GM12892 (cell line): ENCODE data around the gene SOX15.

Experiments used
- POLR2A ChIP-seq: IDR thresholded peaks from 2 replicates; pipeline ENCODE4 v1.6.1; 2011; ENCODE audit warnings: low read depth, low read length, control low read depth
- TAF1 ChIP-seq: IDR thresholded peaks from 2 replicates; pipeline ENCODE4 v1.6.1; 2011; ENCODE audit warnings: low read depth, mild to moderate bottlenecking, control low read depth, low read length, borderline replicate concordance

- no peak for TF ChIP-seq TAF1
- no peak for TF ChIP-seq POLR2A
Measured at GRCh38 chr17:7550344-7550743, 39.5 kb downstream of the SOX15 start.
